ENCODE data around the gene TPO.
A peak's percentile ranks its signal among the peaks of the same experiment; 100 is the strongest.

TPO gene

GRCh38 chr2:1453561-1453960 is 40.3 kb downstream of the TPO start:
- Mint-ChIP-seq H3K4me1 (no peaks in the 10 kb centered on the region), H3K27ac (peak overlapping the region in 1 of 2 donors; percentile 83)
- ATAC-seq, result no peak

GRCh38 chr2:1454346-1454745 is 41.1 kb downstream of the TPO start:
- DNase-seq (no peak), ATAC-seq (no peak)
- H3K27ac Mint-ChIP-seq, result no peak overlapping the region
- peaks cover 11% of the 10 kb centered on the region for H3K27me3 Mint-ChIP-seq
- no peak overlapping the region for H3K4me3 Mint-ChIP-seq
- peaks cover 0 to 9% of the 10 kb centered on the region in 2 donors for H3K9me3 Mint-ChIP-seq
- no peaks in the 10 kb centered on the region for H3K4me1 Mint-ChIP-seq

More at GRCh38 chr2:1453561-1453960, 40.3 kb downstream of the TPO start:
- DNase-seq, result no peak
- Mint-ChIP-seq H3K27me3 (peaks cover 19% of the 10 kb centered on the region), H3K9me3 (peaks cover 0 to 9% of the 10 kb centered on the region in 2 donors), H3K4me3 (no peak overlapping the region)

DNA sequence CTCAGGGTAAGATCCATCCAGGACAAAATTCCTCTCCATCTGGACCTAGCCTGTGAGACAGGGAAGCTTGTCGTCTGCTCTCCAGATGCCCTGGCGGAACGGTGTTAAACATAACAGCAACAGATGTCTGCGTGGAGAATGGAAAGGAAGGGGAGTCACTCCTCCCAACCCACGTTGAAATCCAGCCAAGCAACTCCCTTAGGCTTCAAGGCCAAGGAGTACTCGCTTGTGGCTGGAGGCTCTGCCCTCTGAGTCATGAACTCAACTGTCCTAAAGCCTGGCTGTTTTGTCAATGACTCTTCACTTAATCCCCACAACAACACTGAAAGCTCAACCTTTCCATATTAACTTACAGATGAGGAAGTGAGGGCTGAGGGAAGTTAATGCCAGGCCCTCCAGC is 42.2 kb downstream of the TPO start:
- ATAC-seq (no peak), DNase-seq (no peak)
- Mint-ChIP-seq H3K9me3 (peaks cover 0 to 9% of the 10 kb centered on the region in 2 donors), H3K4me3 (no peak overlapping the region), H3K27me3 (peaks cover 4% of the 10 kb centered on the region), H3K4me1 (no peaks in the 10 kb centered on the region), H3K27ac (no peak overlapping the region)

DNA sequence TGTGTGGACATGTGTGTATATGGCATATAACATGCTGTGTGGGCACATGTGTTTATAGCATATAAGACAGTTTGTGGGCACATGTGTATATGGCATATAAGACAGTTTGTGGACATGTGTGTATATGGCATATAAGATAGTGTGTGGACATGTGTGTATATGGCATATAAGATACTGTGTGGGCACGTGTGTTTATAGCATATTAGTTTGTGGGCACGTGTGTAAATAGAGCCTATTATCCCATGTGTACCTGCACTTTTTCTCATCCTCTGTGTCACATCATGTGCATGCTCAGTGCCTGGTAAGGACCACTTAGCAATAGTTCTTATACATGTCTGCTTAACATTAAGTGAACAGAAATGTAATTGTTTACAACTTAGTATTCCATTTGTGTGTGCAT is 45.2 kb downstream of the TPO start:
- Mint-ChIP-seq H3K4me1 (no peaks in the 10 kb centered on the region), H3K9me3 (peaks cover 0 to 9% of the 10 kb centered on the region in 2 donors), H3K27ac (no peak overlapping the region), H3K4me3 (no peak overlapping the region), H3K27me3 (peaks cover 7% of the 10 kb centered on the region)
- ATAC-seq (no peak), DNase-seq (no peak)

- DNase-seq, result no peak
- Mint-ChIP-seq H3K4me3 (no peak overlapping the region), H3K27ac (no peak overlapping the region), H3K27me3 (peaks cover 7% of the 10 kb centered on the region), H3K9me3 (peaks cover 0 to 9% of the 10 kb centered on the region in 2 donors), H3K4me1 (no peaks in the 10 kb centered on the region)
- no peak for ATAC-seq
These were observed 46.5 kb downstream of the TPO start for GRCh38 chr2:1459727-1460126.

DNA sequence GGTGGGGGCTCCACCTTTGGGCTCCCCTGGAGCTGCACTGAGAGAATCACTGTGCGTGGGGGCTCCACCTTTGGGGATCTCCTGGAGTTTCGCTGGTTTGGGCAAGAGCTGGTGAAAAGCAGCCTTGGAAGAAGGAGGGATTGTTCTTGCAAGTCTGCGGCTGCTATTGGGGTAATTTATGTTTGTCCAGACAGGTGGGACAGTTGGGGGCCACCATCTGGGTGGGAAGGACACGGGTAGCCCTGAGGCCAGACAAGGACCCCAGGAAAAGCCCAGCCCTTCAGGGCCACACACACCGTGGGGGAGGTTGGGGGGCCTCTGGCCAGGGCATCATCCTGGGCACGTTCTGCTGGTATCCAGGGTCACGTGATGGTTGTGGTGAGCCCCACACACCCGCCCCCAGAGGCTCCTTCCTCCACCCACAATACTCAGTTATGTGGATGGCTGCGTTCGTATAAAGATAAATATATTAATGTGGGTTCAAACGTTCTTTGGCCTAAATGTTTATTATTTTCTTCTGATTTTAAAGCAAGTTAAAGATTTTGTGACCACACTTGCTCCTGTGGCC is 47.7 kb downstream of the TPO start:
- H3K27ac Mint-ChIP-seq, result no peak overlapping the region
- H3K27me3 Mint-ChIP-seq, result peaks cover 7% of the 10 kb centered on the region
- DNase-seq (no peak), ATAC-seq (no peak)
- H3K9me3 Mint-ChIP-seq, result peaks cover 0 to under 1% of the 10 kb centered on the region in 2 donors
- no peaks in the 10 kb centered on the region for H3K4me1 Mint-ChIP-seq
- no peak overlapping the region for H3K4me3 Mint-ChIP-seq

- peaks cover 7% of the 10 kb centered on the region for H3K27me3 Mint-ChIP-seq
- H3K27ac Mint-ChIP-seq, result no peak overlapping the region
- no peak overlapping the region for H3K4me3 Mint-ChIP-seq
- no peaks in the 10 kb centered on the region for H3K9me3 Mint-ChIP-seq
- H3K4me1 Mint-ChIP-seq, result no peaks in the 10 kb centered on the region
- no peak for DNase-seq
- no peak for ATAC-seq
These were observed 48.5 kb downstream of the TPO start for GRCh38 chr2:1461507-1462390.

DNA sequence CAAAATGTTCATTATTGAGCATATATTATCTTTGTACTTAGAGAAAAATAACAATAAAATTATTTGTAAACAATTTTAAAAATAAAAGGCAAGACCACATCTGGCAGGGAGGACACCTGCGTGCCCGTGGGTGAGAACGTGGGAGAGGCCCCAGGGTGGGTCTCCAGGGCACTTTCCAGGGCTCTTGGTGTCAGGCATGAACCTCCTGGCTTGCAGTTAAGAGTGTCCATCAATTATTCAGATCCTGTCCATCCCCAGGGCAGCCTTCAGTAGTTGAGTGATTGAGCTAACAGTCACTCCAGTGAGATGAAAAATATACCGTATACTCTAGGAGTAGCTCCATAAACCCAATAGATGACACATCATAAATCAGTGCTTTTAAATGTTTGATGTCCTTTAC is 49.7 kb downstream of the TPO start:
- peaks cover 7% of the 10 kb centered on the region for H3K27me3 Mint-ChIP-seq
- no peak overlapping the region for H3K4me3 Mint-ChIP-seq
- DNase-seq (no peak), ATAC-seq (no peak)
- H3K4me1 Mint-ChIP-seq, result no peaks in the 10 kb centered on the region
- no peak overlapping the region for H3K27ac Mint-ChIP-seq
- no peaks in the 10 kb centered on the region for H3K9me3 Mint-ChIP-seq

GRCh38 chr2:1472350-1472749 is 59.1 kb downstream of the TPO start:
- no peaks in the 10 kb centered on the region for H3K27me3 Mint-ChIP-seq

GRCh38 chr2:1476617-1477195 is 63.4 kb downstream of the TPO start:
- Mint-ChIP-seq H3K27me3 (no peaks in the 10 kb centered on the region), H3K27ac (no peak overlapping the region), H3K4me1 (no peaks in the 10 kb centered on the region), H3K9me3 (no peaks in the 10 kb centered on the region), H3K4me3 (no peak overlapping the region)
- DNase-seq (no peak), ATAC-seq (peak; percentile 44)

More at GRCh38 chr2:1472350-1472749, 59.1 kb downstream of the TPO start:
- no peak overlapping the region for H3K27ac Mint-ChIP-seq
- H3K4me3 Mint-ChIP-seq, result no peak overlapping the region
- no peaks in the 10 kb centered on the region for H3K4me1 Mint-ChIP-seq
- peaks cover 13 to 19% of the 10 kb centered on the region in 2 donors for H3K9me3 Mint-ChIP-seq
- DNase-seq, result no peak
- ATAC-seq, result no peak

DNA sequence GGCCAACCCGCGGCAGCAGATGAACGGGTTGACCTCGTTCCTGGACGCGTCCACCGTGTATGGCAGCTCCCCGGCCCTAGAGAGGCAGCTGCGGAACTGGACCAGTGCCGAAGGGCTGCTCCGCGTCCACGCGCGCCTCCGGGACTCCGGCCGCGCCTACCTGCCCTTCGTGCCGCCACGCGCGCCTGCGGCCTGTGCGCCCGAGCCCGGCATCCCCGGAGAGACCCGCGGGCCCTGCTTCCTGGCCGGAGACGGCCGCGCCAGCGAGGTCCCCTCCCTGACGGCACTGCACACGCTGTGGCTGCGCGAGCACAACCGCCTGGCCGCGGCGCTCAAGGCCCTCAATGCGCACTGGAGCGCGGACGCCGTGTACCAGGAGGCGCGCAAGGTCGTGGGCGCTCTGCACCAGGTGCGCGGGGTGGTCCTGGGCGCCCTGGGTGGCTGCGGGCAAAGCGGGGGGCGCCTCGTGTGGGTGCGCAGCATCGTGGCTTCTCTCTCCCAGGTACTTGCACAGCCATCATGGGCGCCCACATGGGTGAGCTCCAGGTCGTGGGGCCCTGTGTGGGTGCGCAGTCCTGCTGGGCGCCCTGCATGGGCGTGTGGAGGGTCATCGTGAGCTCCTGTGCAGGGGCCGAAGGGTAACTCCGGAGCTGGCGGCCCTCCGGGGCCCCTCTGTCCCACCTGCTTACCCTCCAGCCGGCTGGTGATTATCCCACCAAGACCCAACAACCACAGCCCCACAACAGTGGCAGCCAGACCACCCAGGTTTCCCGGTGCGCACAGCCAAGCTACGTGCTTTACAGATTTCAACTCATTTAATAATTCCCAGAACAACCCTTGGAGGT is 64.2 kb downstream of the TPO start:
- ATAC-seq, result peak; percentile 55
- H3K27me3 Mint-ChIP-seq, result no peaks in the 10 kb centered on the region
- no peak overlapping the region for H3K4me3 Mint-ChIP-seq
- H3K27ac Mint-ChIP-seq, result peak overlapping the region in 1 of 2 donors; percentile 51
- no peaks in the 10 kb centered on the region for H3K9me3 Mint-ChIP-seq
- H3K4me1 Mint-ChIP-seq, result no peaks in the 10 kb centered on the region
- no peak for DNase-seq

DNA sequence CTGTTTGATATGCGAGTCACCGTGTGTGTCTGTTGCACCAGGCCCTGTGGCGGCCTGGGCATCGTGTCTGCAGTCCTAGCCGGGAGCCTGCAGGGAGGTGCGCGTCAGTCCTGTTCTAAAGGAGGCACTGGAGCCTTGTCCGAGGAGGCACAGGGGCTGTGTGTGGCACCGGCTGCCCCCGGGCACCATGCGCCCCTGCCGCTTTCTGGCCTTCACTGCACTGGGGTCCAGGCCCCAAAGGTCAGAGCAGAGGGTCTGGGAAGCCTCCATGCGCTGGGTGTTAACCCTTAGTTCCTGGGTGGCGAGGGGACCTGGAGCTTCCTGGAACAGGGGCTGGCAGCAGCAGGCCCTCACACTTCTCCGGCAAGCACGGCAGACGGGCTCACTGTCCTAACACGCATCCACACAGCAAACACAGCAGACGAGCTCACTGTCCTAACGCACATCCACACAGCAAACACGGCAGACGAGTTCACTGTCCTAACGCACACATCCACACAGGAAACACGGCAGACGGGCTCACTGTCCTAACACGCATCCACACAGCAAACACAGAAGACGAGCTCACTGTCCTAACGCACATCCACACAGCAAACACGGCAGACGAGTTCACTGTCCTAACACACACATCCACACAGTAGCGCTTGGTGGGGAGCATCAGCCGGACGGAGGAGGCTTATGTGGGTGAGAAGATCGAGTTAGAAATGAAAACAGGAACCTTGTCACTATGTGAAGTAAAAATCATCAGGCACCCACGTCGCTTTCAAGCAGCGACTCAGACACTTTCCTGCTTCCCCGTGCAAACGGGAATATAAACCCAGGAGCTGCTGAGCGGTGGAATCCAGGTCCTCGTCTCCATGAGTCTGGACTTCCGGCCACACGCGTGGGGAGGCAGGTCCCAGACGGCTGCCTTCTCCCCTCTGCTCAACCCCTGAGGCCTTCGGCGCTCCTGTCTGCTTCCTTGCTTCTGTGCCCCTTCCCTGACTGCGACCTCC is 65.3 kb downstream of the TPO start:
- Mint-ChIP-seq H3K9me3 (no peaks in the 10 kb centered on the region), H3K4me3 (no peak overlapping the region), H3K27ac (no peak overlapping the region), H3K27me3 (no peaks in the 10 kb centered on the region), H3K4me1 (no peaks in the 10 kb centered on the region)
- ATAC-seq (no peak), DNase-seq (no peak)

DNA sequence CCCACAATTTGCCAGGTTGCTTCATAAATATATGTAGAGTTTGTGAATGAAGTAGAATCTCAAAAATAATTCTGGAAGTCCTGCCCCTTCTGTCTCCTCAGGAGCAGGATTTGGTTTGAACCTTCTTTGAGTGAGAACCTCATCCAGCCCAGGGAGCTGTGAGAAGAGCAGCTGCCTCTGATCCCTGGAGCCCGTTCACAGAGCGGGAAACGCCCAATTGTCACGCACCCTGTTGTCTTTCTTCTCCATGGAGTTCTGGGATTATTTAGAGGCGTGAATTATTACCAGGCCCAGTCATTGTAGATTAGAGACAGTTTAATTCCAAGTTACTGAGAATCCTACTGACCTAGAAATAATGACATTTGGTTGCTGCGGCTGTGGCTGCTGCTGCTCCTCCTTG is 66.1 kb downstream of the TPO start:
- DNase-seq (no peak), ATAC-seq (no peak)
- Mint-ChIP-seq H3K27ac (peak overlapping the region in 1 of 2 donors; percentile 92), H3K27me3 (no peaks in the 10 kb centered on the region), H3K4me3 (no peak overlapping the region), H3K9me3 (no peaks in the 10 kb centered on the region), H3K4me1 (no peaks in the 10 kb centered on the region)

- no peaks in the 10 kb centered on the region for H3K4me1 Mint-ChIP-seq
- DNase-seq, result no peak
- no peaks in the 10 kb centered on the region for H3K27me3 Mint-ChIP-seq
- H3K9me3 Mint-ChIP-seq, result no peaks in the 10 kb centered on the region
- peak overlapping the region in 1 of 2 donors; percentile 29 for H3K27ac Mint-ChIP-seq
- no peak overlapping the region for H3K4me3 Mint-ChIP-seq
- ATAC-seq, result no peak
These were observed 67.4 kb downstream of the TPO start for GRCh38 chr2:1480671-1481076.
